ENCODE measurements around the gene HAL. TPM values are rescaled to one million over a fixed set of nuclear protein-coding genes. Genes with fewer than 3 reads are reported as not detected.

Gene HAL
- total RNA-seq, 4 donors from 2014 or later = 1.2 TPM; not detected in 3

- intact Hi-C loops (cut with DNase I) = no loop called here
- Histone ChIP-seq H3K4me1 (no peaks in the 10 kb centered on the region), H3K9me3 (no peaks in the 10 kb centered on the region), H3K27me3 (no peaks in the 10 kb centered on the region), H3K27ac (replicated peaks in 1 of 4) (no peak overlapping the region), H3K4me3 (no peak overlapping the region), H3K36me3 (no peaks in the 10 kb centered on the region)
- DNase-seq (ENCODE audit: extremely low spot score) = no peak
- WGBS = 98% methylated on average over 2 of the region's 2 CpGs
- TF ChIP-seq POLR2A (IDR thresholded peaks at IDR 0.05; ENCODE audit: low read depth) (no peak), POLR2AphosphoS5 (IDR thresholded peaks at IDR 0.05) (no peak), EP300 (IDR thresholded peaks at IDR 0.05) (no peak)
- TF ChIP-seq, protein P1, sequence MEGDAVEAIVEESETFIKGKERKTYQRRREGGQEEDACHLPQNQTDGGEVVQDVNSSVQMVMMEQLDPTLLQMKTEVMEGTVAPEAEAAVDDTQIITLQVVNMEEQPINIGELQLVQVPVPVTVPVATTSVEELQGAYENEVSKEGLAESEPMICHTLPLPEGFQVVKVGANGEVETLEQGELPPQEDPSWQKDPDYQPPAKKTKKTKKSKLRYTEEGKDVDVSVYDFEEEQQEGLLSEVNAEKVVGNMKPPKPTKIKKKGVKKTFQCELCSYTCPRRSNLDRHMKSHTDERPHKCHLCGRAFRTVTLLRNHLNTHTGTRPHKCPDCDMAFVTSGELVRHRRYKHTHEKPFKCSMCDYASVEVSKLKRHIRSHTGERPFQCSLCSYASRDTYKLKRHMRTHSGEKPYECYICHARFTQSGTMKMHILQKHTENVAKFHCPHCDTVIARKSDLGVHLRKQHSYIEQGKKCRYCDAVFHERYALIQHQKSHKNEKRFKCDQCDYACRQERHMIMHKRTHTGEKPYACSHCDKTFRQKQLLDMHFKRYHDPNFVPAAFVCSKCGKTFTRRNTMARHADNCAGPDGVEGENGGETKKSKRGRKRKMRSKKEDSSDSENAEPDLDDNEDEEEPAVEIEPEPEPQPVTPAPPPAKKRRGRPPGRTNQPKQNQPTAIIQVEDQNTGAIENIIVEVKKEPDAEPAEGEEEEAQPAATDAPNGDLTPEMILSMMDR (IDR thresholded peaks at IDR 0.05) = no peak
Observed at GRCh38 chr12:95967301-95967700, 28.8 kb downstream of the HAL start.

DNA sequence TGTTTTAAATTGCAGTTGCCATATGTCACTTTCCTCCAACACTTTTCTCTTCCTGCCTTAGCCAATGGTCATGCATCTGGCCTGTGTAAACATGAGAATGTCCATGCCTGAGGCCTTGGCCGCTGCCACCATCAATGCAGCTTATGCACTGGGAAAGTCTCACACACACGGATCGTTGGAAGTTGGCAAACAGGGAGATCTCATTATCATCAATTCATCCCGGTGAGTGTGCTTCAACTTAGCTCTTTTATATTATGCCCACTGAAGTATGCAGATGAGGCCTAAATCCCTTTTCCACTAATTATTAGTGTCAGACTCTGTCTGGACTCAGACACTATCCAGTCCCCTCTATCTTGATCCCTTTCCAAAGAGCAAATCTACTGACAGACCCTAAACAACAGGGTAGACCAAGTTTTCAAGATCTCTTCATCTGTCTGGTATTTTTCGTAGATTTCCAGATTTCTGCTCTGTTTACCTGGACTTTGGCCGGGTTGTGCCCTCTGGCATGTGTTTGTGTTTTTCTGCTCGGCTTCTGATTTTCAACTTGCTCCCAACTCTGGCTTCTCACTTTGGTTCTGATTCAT is 29.8 kb downstream of the HAL start:
- Histone ChIP-seq H3K4me3 (no peak overlapping the region), H3K27me3 (no peaks in the 10 kb centered on the region), H3K36me3 (no peaks in the 10 kb centered on the region), H3K4me1 (no peaks in the 10 kb centered on the region), H3K9me3 (no peaks in the 10 kb centered on the region), H3K27ac (replicated peaks in 1 of 4) (no peak overlapping the region)
- DNase-seq (ENCODE audit: extremely low spot score) = no peak
- TF ChIP-seq, protein P1 (IDR thresholded peaks at IDR 0.05) = no peak
- TF ChIP-seq POLR2A (IDR thresholded peaks at IDR 0.05; ENCODE audit: low read depth) (no peak), EP300 (IDR thresholded peaks at IDR 0.05) (no peak)
- WGBS = 78% methylated on average over 7 of the region's 7 CpGs
- intact Hi-C loops (cut with DNase I) = no loop called here

DNA sequence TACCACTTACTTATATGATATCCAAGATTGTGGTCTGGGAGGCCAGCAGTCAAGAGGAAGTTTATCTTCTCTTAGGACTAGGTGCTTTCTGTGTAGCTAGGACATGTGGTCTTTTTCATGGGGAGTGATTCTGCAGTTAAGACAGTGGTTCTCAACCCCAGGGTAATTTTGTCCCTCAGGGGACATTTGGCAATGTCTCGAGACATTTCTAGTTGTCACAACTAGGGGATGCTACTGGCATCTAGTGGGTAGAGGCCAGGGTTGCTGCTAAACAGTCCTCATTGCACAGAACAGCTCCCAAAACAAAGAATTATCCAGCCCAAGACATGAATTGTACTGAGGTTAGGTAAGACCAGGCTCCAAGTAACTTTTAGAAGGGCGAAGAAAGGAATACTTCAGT is 33.0 kb downstream of the HAL start:
- DNase-seq (ENCODE audit: extremely low spot score) = no peak
- TF ChIP-seq EP300 (IDR thresholded peaks at IDR 0.05) = no peak
- TF ChIP-seq POLR2A (IDR thresholded peaks at IDR 0.05; ENCODE audit: low read depth) = no peak
- TF ChIP-seq, protein P1 (IDR thresholded peaks at IDR 0.05) = no peak
- TF ChIP-seq POLR2AphosphoS5 (IDR thresholded peaks at IDR 0.05) = no peak
- 96% methylated on average over 2 of the region's 2 CpGs for WGBS
- Histone ChIP-seq H3K4me3 (no peak overlapping the region), H3K27ac (replicated peaks in 1 of 4) (no peak overlapping the region), H3K9me3 (no peaks in the 10 kb centered on the region), H3K27me3 (no peaks in the 10 kb centered on the region), H3K36me3 (no peaks in the 10 kb centered on the region), H3K4me1 (no peaks in the 10 kb centered on the region)
- intact Hi-C loops (cut with DNase I) = no loop called here

- 80% methylated on average over 7 of the region's 7 CpGs for WGBS
Observed at GRCh38 chr12:95962222-95962621, 33.9 kb downstream of the HAL start.

More at GRCh38 chr12:95962222-95962621, 33.9 kb downstream of the HAL start:
- intact Hi-C loops (cut with DNase I) = no loop called here
- no peaks in the 10 kb centered on the region for H3K9me3 ChIP-seq
- H3K27ac ChIP-seq (replicated peaks in 1 of 4) = no peak overlapping the region
- DNase-seq (ENCODE audit: extremely low spot score) = no peak
- H3K4me1 ChIP-seq = no peaks in the 10 kb centered on the region
- H3K27me3 ChIP-seq = no peaks in the 10 kb centered on the region
- no peak overlapping the region for H3K4me3 ChIP-seq
- TF ChIP-seq, protein P1 (IDR thresholded peaks at IDR 0.05) = no peak
- TF ChIP-seq POLR2AphosphoS5 (IDR thresholded peaks at IDR 0.05) = no peak
- no peaks in the 10 kb centered on the region for H3K36me3 ChIP-seq

Measured in esophagus muscularis mucosa (tissue), 4 donors.